Vagina (tissue), 2 donors: ENCODE data around the gene SCN8A. TPM values are rescaled to one million over a fixed set of nuclear protein-coding genes. Genes with fewer than 3 reads are reported as not detected.

Experiments
- DNase-seq, 2 donors: peaks; one replicate each; pipeline ENCODE4 v3.0.0-alpha.2; 2017; ENCODE audit errors: extremely low spot score in 2 of 2
- H3K27ac ChIP-seq: fragments of 200-600 bp; sonication (generic); one replicate; pipeline ENCODE4 v1.5.1; 2019
- H3K27me3 ChIP-seq: fragments of 200-600 bp; sonication (generic); one replicate; pipeline ENCODE4 v1.5.1; 2019
- H3K36me3 ChIP-seq, 2 donors: fragments of 200-600 bp; sonication (generic); one replicate each; pipeline ENCODE4 v1.5.1; 2017 to 2019
- H3K4me1 ChIP-seq: fragments of 200-600 bp; sonication (generic); one replicate; pipeline ENCODE4 v1.5.1; 2019
- H3K4me3 ChIP-seq, 2 donors: fragments of 200-600 bp; sonication (generic); 1 replicate in 1 of 2; 2 replicates in 1 of 2; pipeline ENCODE4 v1.5.1; 2016 to 2019
- H3K9me3 ChIP-seq: fragments of 200-600 bp; sonication (generic); one replicate; pipeline ENCODE4 v1.5.1; 2019
- CTCF ChIP-seq, 3 experiments: fragments of 450-650 bp in 2 of 3; fragments of 200-600 bp in 1 of 3; sonication (generic) in 1 of 3; IDR thresholded peaks; one replicate each; pipeline ENCODE4 v1.5.1; 2017 to 2019; ENCODE audit warnings: antibody characterized with exemption in 3 of 3, mild to moderate bottlenecking in 2 of 3, moderate library complexity in 2 of 3
- POLR2A ChIP-seq, 2 donors: fragments of 450-650 bp; IDR thresholded peaks; one replicate each; pipeline ENCODE4 v1.6.1; 2017; ENCODE audit warnings: antibody characterized with exemption in 2 of 2, mild to moderate bottlenecking in 2 of 2, moderate library complexity in 2 of 2
- POLR2AphosphoS5 ChIP-seq, 2 donors: sonication (generic); formaldehyde crosslinking; IDR thresholded peaks; one replicate each; pipeline ENCODE4 v1.9.0; 2017; ENCODE audit warnings: antibody characterized with exemption in 2 of 2, mild to moderate bottlenecking in 2 of 2, low read depth in 1 of 2; ENCODE audit not compliant: insufficient read depth in 1 of 2
- intact Hi-C: fragments of 100-400 bp; cut with DNase I; formaldehyde crosslinking; loops from one replicate; pipeline ENCODE4 v1.15.1; 2023
- total RNA-seq: library from RNA; depleted of rRNA; stranded (reverse); fragments of >200 nt; gene quantifications from one replicate; pipeline ENCODE4 v1.2.3, GENCODE V29; 2016

Gene SCN8A
- total RNA-seq, 1 donor from 2014 or later: 3.7 TPM

DNA sequence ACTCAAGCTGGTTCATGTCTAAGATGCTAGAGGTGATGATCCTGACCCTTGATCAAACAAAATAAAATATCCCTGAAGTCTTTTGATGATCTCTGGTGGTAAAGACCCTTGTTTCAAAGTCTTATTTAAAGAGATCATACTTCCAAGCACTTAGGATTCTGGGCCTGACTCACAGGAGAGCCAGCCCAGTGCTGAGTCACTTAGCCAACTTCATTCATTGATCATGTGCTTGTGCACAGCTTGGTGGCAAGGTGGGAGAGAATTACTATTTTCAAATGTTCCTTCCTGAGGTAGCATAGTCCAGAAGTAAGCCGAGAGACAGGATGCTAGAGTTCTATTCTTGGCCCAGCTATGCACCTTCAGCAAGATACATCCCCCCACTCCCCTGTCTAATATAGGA, 40.6 kb downstream of the SCN8A start:
- no peak for TF ChIP-seq POLR2A (IDR thresholded peaks at IDR 0.05)
- no peak for TF ChIP-seq POLR2AphosphoS5 (IDR thresholded peaks at IDR 0.05; ENCODE audit: insufficient read depth in 1 of 2, low read depth in 1 of 2)
- no peak for TF ChIP-seq CTCF (IDR thresholded peaks at IDR 0.05)
- H3K9me3 ChIP-seq: no peaks in the 10 kb centered on the region
- intact Hi-C loops: no loop called here
- no peaks in the 10 kb centered on the region for H3K36me3 ChIP-seq
- H3K4me1 ChIP-seq: no peaks in the 10 kb centered on the region
- no peak overlapping the region for H3K4me3 ChIP-seq
- no peak overlapping the region for H3K27ac ChIP-seq
- H3K27me3 ChIP-seq: no peaks in the 10 kb centered on the region
- no peak for DNase-seq

- TF ChIP-seq POLR2A (IDR thresholded peaks at IDR 0.05): no peak
- TF ChIP-seq CTCF (IDR thresholded peaks at IDR 0.05): no peak
- TF ChIP-seq POLR2AphosphoS5 (IDR thresholded peaks at IDR 0.05; ENCODE audit: insufficient read depth in 1 of 2, low read depth in 1 of 2): no peak
- no peaks in the 10 kb centered on the region for H3K4me1 ChIP-seq
- peaks cover 4% of the 10 kb centered on the region for H3K9me3 ChIP-seq
- no peak for DNase-seq
- intact Hi-C loops: no loop called here
- no peak overlapping the region for H3K4me3 ChIP-seq
- H3K27me3 ChIP-seq: no peaks in the 10 kb centered on the region
- H3K27ac ChIP-seq: no peak overlapping the region
- H3K36me3 ChIP-seq: no peaks in the 10 kb centered on the region
These were observed 41.6 kb downstream of the SCN8A start for GRCh38 chr12:51632623-51633022.

- intact Hi-C loops: no loop called here
- no peaks in the 10 kb centered on the region for H3K36me3 ChIP-seq
- no peak for TF ChIP-seq POLR2A (IDR thresholded peaks at IDR 0.05)
- no peak for TF ChIP-seq POLR2AphosphoS5 (IDR thresholded peaks at IDR 0.05; ENCODE audit: insufficient read depth in 1 of 2, low read depth in 1 of 2)
- TF ChIP-seq CTCF (IDR thresholded peaks at IDR 0.05): no peak
These were observed 44.3 kb downstream of the SCN8A start for GRCh38 chr12:51635346-51635745.

DNA sequence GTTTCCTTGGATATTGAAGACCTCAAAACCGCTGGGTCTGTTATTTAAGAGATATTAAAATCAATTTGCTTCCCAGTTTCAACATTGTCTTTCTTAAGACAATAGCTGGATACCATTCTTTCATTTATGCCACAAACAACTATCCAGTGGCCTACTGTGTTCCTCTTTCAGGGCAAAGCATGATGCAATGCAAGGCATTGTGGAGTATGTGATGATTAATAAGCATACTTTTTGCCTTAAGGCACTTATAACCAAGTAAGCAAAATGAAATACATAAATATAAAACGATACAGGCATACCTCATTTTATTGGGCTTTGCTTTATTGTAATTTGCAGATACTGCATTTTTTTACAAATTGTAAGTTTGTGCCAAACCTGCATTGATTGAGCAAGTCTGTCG, 45.5 kb downstream of the SCN8A start:
- TF ChIP-seq CTCF (IDR thresholded peaks at IDR 0.05) (no peak), POLR2A (IDR thresholded peaks at IDR 0.05) (no peak), POLR2AphosphoS5 (IDR thresholded peaks at IDR 0.05; ENCODE audit: insufficient read depth in 1 of 2, low read depth in 1 of 2) (no peak)
- Histone ChIP-seq H3K27ac (no peak overlapping the region), H3K9me3 (peaks cover 8% of the 10 kb centered on the region), H3K36me3 (no peaks in the 10 kb centered on the region), H3K4me1 (no peaks in the 10 kb centered on the region), H3K4me3 (no peak overlapping the region), H3K27me3 (no peaks in the 10 kb centered on the region)
- no peak for DNase-seq
- intact Hi-C loops: no loop called here

More at GRCh38 chr12:51635346-51635745, 44.3 kb downstream of the SCN8A start:
- DNase-seq: no peak
- H3K27ac ChIP-seq: no peak overlapping the region
- no peaks in the 10 kb centered on the region for H3K27me3 ChIP-seq
- peaks cover 8% of the 10 kb centered on the region for H3K9me3 ChIP-seq
- H3K4me3 ChIP-seq: no peak overlapping the region
- H3K4me1 ChIP-seq: no peaks in the 10 kb centered on the region

DNA sequence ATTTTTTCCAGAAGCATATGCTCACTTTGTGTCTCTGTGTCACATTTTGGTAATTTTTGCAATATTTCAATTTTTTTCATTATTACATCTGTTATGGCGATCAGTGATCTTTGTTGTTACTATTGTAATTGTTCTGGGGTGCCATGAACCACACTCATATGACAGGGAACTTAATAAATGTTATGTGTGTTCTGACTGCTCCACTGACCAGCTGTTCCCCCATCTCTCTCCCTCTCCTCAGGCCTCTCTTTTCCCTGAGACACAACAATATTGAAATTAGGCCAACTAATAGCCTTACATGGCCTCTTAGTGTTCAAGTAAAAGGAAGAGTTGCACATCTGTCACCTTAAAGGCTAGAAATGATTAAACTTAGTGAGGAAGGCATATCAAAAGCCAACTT, 46.0 kb downstream of the SCN8A start:
- intact Hi-C loops: no loop called here

More for the DNA sequence above, 46.0 kb downstream of the SCN8A start:
- no peaks in the 10 kb centered on the region for H3K27me3 ChIP-seq
- H3K4me3 ChIP-seq: no peak overlapping the region
- peaks cover 8% of the 10 kb centered on the region for H3K9me3 ChIP-seq
- H3K27ac ChIP-seq: no peak overlapping the region
- no peaks in the 10 kb centered on the region for H3K36me3 ChIP-seq
- TF ChIP-seq POLR2AphosphoS5 (IDR thresholded peaks at IDR 0.05; ENCODE audit: insufficient read depth in 1 of 2, low read depth in 1 of 2): no peak
- no peak for TF ChIP-seq CTCF (IDR thresholded peaks at IDR 0.05)
- no peak for TF ChIP-seq POLR2A (IDR thresholded peaks at IDR 0.05)
- no peaks in the 10 kb centered on the region for H3K4me1 ChIP-seq
- no peak for DNase-seq
